MM.1S (cell line): ENCODE measurements around the gene CELA2B.
"Not testable (repeated sequence)": the region's sequence is repeated elsewhere in the genome, so short reads cannot be mapped to it uniquely, and the experiment has no call there.

Experiments
- DNase-seq: peaks from one replicate; pipeline ENCODE4 v3.0.0-alpha.2; 2015
- H2AFZ ChIP-seq: fragments of 300-600 bp; sonication (generic); 2 replicates; pipeline ENCODE4 v1.6.0; 2016; ENCODE audit warnings: antibody characterized with exemption, low read length
- H3F3A ChIP-seq: fragments of 300-600 bp; sonication (generic); 2 replicates; pipeline ENCODE4 v1.6.1; 2016; ENCODE audit warnings: mild to moderate bottlenecking, antibody characterized with exemption, low read length, moderate library complexity, mixed read lengths; ENCODE audit not compliant: insufficient read depth
- H3K27ac ChIP-seq: fragments of 300-600 bp; sonication (generic); 2 replicates; pipeline ENCODE4 v1.5.1; 2016; ENCODE audit warnings: mild to moderate bottlenecking, low read length
- H3K27me3 ChIP-seq: fragments of 300-600 bp; sonication (generic); replicated peaks from 2 replicates; pipeline ENCODE4 v1.6.0; 2016; ENCODE audit warnings: low read length; ENCODE audit not compliant: insufficient read depth
- H3K36me3 ChIP-seq: fragments of 300-600 bp; sonication (generic); replicated peaks from 2 replicates; pipeline ENCODE4 v1.6.1; 2016; ENCODE audit warnings: mild to moderate bottlenecking, low read length, mixed read lengths; ENCODE audit not compliant: insufficient read depth
- H3K4me1 ChIP-seq: fragments of 300-600 bp; sonication (generic); 2 replicates; pipeline ENCODE4 v1.6.1; 2016; ENCODE audit warnings: low read length, mixed read lengths
- H3K4me2 ChIP-seq: fragments of 300-600 bp; sonication (generic); 2 replicates; pipeline ENCODE4 v1.6.0; 2016; ENCODE audit warnings: low read depth, low read length
- H3K4me3 ChIP-seq: fragments of 300-600 bp; sonication (generic); 2 replicates; pipeline ENCODE4 v1.5.1; 2016; ENCODE audit warnings: low read length, mixed read lengths
- H3K79me2 ChIP-seq: fragments of 300-600 bp; sonication (generic); 2 replicates; pipeline ENCODE4 v1.6.1; 2016; ENCODE audit warnings: mixed run types, low read length, mixed read lengths
- H3K9ac ChIP-seq: fragments of 300-600 bp; sonication (generic); 2 replicates; pipeline ENCODE4 v1.6.1; 2016; ENCODE audit warnings: low read length, mixed read lengths
- H3K9me2 ChIP-seq: fragments of 300-600 bp; sonication (generic); replicated peaks from 2 replicates; pipeline ENCODE4 v1.6.1; 2016; ENCODE audit warnings: mild to moderate bottlenecking, low read length, mixed read lengths; ENCODE audit not compliant: insufficient read depth
- H3K9me3 ChIP-seq: fragments of 300-600 bp; sonication (generic); replicated peaks from 2 replicates; pipeline ENCODE4 v1.6.1; 2016; ENCODE audit warnings: mild to moderate bottlenecking, low read length, mixed read lengths; ENCODE audit not compliant: insufficient read depth
- H4K20me1 ChIP-seq: fragments of 300-600 bp; sonication (generic); 2 replicates; pipeline ENCODE4 v1.6.1; 2016; ENCODE audit warnings: mild to moderate bottlenecking, low read length, moderate library complexity, mixed read lengths; ENCODE audit not compliant: insufficient read depth
- EZH2 ChIP-seq: fragments of 300-600 bp; sonication (generic); optimal IDR thresholded peaks from 2 replicates; pipeline ENCODE3; 2017; ENCODE audit warnings: low read depth, mild to moderate bottlenecking, antibody characterized with exemption, low read length, mixed read lengths
- EZH2phosphoT487 ChIP-seq: fragments of 300-600 bp; sonication (generic); IDR thresholded peaks from 2 replicates; pipeline ENCODE4 v1.6.1; 2018; ENCODE audit warnings: antibody characterized with exemption, low read length
- TF ChIP-seq, protein P1 (sequence below): fragments of 300-600 bp; sonication (generic); IDR thresholded peaks from 2 replicates; pipeline ENCODE4 v1.5.1; 2016; ENCODE audit warnings: antibody characterized with exemption, low read length, mixed read lengths

CELA2B gene

GRCh38 chr1:15465674-15466073 lies 10.2 kb upstream of the CELA2B start:
- H2AFZ ChIP-seq = no peak overlapping the region
- TF ChIP-seq EZH2 (no peak), EZH2phosphoT487 (no peak)
- TF ChIP-seq, protein P1, sequence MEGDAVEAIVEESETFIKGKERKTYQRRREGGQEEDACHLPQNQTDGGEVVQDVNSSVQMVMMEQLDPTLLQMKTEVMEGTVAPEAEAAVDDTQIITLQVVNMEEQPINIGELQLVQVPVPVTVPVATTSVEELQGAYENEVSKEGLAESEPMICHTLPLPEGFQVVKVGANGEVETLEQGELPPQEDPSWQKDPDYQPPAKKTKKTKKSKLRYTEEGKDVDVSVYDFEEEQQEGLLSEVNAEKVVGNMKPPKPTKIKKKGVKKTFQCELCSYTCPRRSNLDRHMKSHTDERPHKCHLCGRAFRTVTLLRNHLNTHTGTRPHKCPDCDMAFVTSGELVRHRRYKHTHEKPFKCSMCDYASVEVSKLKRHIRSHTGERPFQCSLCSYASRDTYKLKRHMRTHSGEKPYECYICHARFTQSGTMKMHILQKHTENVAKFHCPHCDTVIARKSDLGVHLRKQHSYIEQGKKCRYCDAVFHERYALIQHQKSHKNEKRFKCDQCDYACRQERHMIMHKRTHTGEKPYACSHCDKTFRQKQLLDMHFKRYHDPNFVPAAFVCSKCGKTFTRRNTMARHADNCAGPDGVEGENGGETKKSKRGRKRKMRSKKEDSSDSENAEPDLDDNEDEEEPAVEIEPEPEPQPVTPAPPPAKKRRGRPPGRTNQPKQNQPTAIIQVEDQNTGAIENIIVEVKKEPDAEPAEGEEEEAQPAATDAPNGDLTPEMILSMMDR = no peak
- H3K9ac ChIP-seq = no peak overlapping the region
- H3K9me2 ChIP-seq = no peaks in the 10 kb centered on the region
- H4K20me1 ChIP-seq = no peaks in the 10 kb centered on the region
- no peaks in the 10 kb centered on the region for H3K4me1 ChIP-seq
- no peak overlapping the region for H3K4me3 ChIP-seq
- H3K36me3 ChIP-seq = no peaks in the 10 kb centered on the region
- no peak overlapping the region for H3K27ac ChIP-seq
- no peak for DNase-seq
- H3K27me3 ChIP-seq = no peaks in the 10 kb centered on the region
- H3F3A ChIP-seq = no peaks in the 10 kb centered on the region
- no peaks in the 10 kb centered on the region for H3K9me3 ChIP-seq
- no peak overlapping the region for H3K4me2 ChIP-seq
- no peaks in the 10 kb centered on the region for H3K79me2 ChIP-seq

DNA sequence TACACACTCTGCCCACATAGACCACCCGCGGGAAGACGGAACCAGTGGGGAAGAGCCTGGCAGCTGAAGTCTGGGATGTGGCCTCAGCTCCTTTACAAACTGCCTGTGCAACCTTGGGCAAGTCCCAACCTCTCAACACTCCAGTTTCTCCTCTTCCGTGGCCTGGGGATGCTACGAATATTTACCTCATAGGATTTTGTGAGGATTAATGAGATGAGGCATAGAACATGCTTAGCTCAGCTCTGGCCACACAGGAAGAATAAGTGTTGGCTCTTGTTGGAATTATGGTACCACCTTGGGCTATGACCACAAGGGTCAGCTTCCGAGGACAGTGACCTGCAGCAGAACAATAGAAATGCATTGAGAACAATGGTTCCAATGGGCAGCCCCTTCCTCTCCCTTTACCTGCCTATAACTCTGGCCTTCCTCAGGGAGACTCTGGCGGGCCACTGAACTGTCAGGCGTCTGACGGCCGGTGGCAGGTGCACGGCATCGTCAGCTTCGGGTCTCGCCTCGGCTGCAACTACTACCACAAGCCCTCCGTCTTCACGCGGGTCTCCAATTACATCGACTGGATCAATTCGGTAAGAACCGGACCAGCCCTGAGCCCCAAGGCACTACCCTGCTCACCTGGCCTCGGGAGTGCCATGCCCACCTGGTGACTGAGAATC lies 8.8 kb upstream of the CELA2B start:
- not testable (repeated sequence) for H3K27me3 ChIP-seq, H3K4me2 ChIP-seq, H3K27ac ChIP-seq, H3K4me3 ChIP-seq, H3K9me3 ChIP-seq, H3K79me2 ChIP-seq, H3K36me3 ChIP-seq, DNase-seq, H3K9me2 ChIP-seq, H2AFZ ChIP-seq, H3K9ac ChIP-seq, H4K20me1 ChIP-seq, H3K4me1 ChIP-seq, H3F3A ChIP-seq

DNA sequence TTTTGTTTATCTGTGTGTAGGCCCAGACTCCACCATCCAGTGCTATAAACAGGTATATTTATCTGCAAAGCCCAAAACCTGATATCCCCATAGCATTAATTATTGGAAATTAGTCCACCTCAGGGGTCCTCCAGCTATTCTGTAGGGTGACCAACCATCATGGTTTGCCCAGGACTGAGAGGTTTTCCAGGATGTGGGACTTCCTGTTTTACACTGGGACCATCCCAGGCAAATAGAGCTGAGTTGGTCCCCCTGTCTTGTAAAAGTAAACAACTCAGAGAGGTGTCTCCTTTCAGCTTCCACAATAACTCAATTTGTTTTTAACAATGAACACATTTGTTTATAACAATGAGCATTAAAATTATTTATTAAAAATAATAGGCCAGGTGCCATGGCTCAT lies 7.8 kb upstream of the CELA2B start:
- H4K20me1 ChIP-seq = no peaks in the 10 kb centered on the region
- no peak overlapping the region for H3K27ac ChIP-seq
- DNase-seq = no peak
- H3K27me3 ChIP-seq = no peaks in the 10 kb centered on the region
- no peak overlapping the region for H3K4me2 ChIP-seq
- TF ChIP-seq, protein P1 = no peak
- no peak for TF ChIP-seq EZH2
- TF ChIP-seq EZH2phosphoT487 = no peak
- H3F3A ChIP-seq = no peaks in the 10 kb centered on the region
- H3K4me1 ChIP-seq = no peaks in the 10 kb centered on the region
- no peaks in the 10 kb centered on the region for H3K36me3 ChIP-seq
- no peaks in the 10 kb centered on the region for H3K9me2 ChIP-seq
- no peak overlapping the region for H3K9ac ChIP-seq
- H3K4me3 ChIP-seq = no peak overlapping the region
- no peaks in the 10 kb centered on the region for H3K79me2 ChIP-seq
- no peak overlapping the region for H2AFZ ChIP-seq
- H3K9me3 ChIP-seq = no peaks in the 10 kb centered on the region

DNA sequence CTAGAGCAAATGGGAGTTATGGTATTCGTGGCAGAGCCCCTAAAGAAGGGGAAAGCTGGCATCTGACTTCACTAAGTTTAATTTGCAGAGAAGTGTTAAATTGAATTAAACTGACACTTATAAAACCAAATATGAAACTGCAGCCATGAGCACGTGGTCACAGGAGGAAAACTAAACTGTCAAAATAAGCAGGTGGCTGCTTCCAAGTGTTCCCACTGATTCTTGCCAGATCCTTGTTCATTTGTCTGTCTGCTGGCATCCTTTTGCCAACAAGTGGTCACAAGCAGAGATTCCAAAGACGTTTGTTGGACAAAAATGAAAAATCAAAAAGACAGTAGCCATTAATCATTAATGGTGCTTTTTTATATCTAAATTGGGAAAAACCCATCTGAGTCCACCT lies 6.5 kb upstream of the CELA2B start:
- no peaks in the 10 kb centered on the region for H3K4me1 ChIP-seq
- DNase-seq = no peak

DNA sequence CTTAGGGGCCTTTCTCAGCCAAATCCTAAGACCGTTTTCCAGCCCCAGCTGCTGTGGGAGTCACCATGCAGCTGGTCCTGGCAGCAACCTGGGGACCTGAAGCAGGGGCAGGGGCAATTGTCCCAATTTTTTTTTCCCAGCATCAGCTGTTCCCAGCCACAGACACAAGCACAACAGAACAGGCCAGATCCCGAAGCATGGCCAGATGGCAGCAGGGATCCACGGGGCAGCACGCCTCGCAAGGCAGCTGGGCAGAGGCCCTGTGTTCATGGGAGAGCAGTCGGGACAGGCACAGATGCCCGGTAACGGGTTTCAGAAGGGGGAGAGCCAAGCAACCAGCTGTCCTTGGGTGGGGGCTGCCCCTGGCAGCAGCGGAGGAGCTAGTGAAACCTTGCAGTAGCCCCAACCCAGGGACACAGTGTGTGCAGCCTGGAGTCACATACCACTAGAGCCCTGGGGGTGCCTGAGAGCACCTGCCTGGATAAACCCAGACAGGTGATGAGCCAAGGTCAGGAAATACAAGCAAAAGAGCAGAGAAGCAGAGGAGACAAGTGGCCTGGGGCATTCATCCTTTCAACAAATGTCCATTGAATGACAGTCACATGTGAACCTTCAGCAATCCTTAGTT lies 6.0 kb upstream of the CELA2B start:
- H3K4me1 ChIP-seq, H3K27ac ChIP-seq, H3K4me3 ChIP-seq, H4K20me1 ChIP-seq, H3F3A ChIP-seq, H3K27me3 ChIP-seq, H3K79me2 ChIP-seq, H3K4me2 ChIP-seq, H3K36me3 ChIP-seq, H2AFZ ChIP-seq, H3K9ac ChIP-seq, H3K9me3 ChIP-seq, DNase-seq, H3K9me2 ChIP-seq: not testable (repeated sequence)

More for the DNA sequence above, 6.5 kb upstream of the CELA2B start:
- H3K9me3 ChIP-seq = no peaks in the 10 kb centered on the region
- no peak overlapping the region for H3K9ac ChIP-seq
- no peaks in the 10 kb centered on the region for H3K27me3 ChIP-seq
- TF ChIP-seq EZH2 = no peak
- TF ChIP-seq, protein P1 = no peak
- H4K20me1 ChIP-seq = no peaks in the 10 kb centered on the region
- no peak overlapping the region for H3K27ac ChIP-seq
- H3K79me2 ChIP-seq = no peaks in the 10 kb centered on the region
- no peaks in the 10 kb centered on the region for H3K36me3 ChIP-seq
- no peak overlapping the region for H2AFZ ChIP-seq
- no peak overlapping the region for H3K4me2 ChIP-seq
- H3K4me3 ChIP-seq = no peak overlapping the region
- H3F3A ChIP-seq = no peaks in the 10 kb centered on the region
- no peaks in the 10 kb centered on the region for H3K9me2 ChIP-seq
